SK-N-SH (cell line): ENCODE measurements around the gene LRP1.

Source experiments
- CHD2 ChIP-seq: fragments of 150-350 bp; IDR thresholded peaks from 2 replicates; pipeline ENCODE4 v1.6.1; 2018; ENCODE audit warnings: low read length; ENCODE audit not compliant: partially characterized antibody
- EP300 ChIP-seq, 2 experiments: IDR thresholded peaks; 2 replicates each; pipeline versions ENCODE4 v1.4.0 to v1.6.1; 2012; ENCODE audit warnings: borderline replicate concordance in 1 of 2, low read depth in 1 of 2, low read length in 1 of 2
- FOXM1 ChIP-seq: IDR thresholded peaks from 2 replicates; pipeline ENCODE4 v1.4.0; 2012; ENCODE audit warnings: low read depth, mild to moderate bottlenecking
- POLR2AphosphoS5 ChIP-seq: IDR thresholded peaks from 2 replicates; pipeline ENCODE4 v1.6.1; 2012; ENCODE audit warnings: low read depth, low read length
- RAD21 ChIP-seq: IDR thresholded peaks from 2 replicates; pipeline ENCODE4 v1.6.1; 2012; ENCODE audit warnings: mild to moderate bottlenecking, low read length
- REST ChIP-seq: IDR thresholded peaks from 2 replicates; pipeline ENCODE4 v1.6.1; 2012; ENCODE audit warnings: mild to moderate bottlenecking, low read depth, low read length, moderate library complexity
- RXRA ChIP-seq: IDR thresholded peaks from 2 replicates; pipeline ENCODE4 v1.4.0; 2012; ENCODE audit warnings: low read depth, mild to moderate bottlenecking, borderline replicate concordance
- SMC3 ChIP-seq: IDR thresholded peaks from 2 replicates; pipeline ENCODE4 v1.6.1; 2012; ENCODE audit warnings: low read depth, low read length, improper control_type of control experiment
- YY1 ChIP-seq: IDR thresholded peaks from 2 replicates; pipeline ENCODE4 v1.4.0; 2012; ENCODE audit warnings: low read depth, mild to moderate bottlenecking
- TF ChIP-seq, protein P1 (sequence below): fragments of 200-600 bp; sonication (generic); IDR thresholded peaks from 2 replicates; pipeline ENCODE4 v1.6.1; 2017; ENCODE audit warnings: antibody characterized with exemption, mild to moderate bottlenecking, moderate library complexity
- TF ChIP-seq, protein P2 (sequence below): IDR thresholded peaks from 2 replicates; pipeline ENCODE4; 2012
- TF ChIP-seq, protein P3 (sequence below): fragments of 150-350 bp; IDR thresholded peaks from 2 replicates; pipeline ENCODE4 v1.6.1; 2016; ENCODE audit warnings: mild to moderate bottlenecking, low read depth, low read length
- TF ChIP-seq, protein P4 (sequence below): IDR thresholded peaks from 2 replicates; pipeline ENCODE4 v1.4.0; 2012; ENCODE audit warnings: low read depth, borderline replicate concordance

DNA sequence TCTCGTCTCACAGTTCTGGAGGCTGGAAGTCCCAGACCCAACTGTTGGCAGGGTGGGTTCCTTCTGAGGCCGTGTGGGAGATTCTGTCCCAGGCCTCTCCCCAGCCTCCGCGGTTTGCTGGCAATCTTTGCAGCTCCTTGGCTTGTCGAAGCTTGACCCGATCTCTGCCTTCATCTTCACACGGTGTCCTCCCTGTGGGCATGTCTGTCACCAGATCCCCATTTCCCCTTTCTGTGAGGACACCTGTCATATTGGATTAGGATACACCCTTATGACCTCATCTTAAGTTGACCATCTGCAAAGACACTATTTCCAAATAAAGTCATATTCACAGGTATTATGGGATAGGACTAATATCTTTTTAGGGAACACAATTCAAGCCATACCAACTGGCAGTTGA lies 41.7 kb downstream of the LRP1 start:
- TF ChIP-seq, protein P1, sequence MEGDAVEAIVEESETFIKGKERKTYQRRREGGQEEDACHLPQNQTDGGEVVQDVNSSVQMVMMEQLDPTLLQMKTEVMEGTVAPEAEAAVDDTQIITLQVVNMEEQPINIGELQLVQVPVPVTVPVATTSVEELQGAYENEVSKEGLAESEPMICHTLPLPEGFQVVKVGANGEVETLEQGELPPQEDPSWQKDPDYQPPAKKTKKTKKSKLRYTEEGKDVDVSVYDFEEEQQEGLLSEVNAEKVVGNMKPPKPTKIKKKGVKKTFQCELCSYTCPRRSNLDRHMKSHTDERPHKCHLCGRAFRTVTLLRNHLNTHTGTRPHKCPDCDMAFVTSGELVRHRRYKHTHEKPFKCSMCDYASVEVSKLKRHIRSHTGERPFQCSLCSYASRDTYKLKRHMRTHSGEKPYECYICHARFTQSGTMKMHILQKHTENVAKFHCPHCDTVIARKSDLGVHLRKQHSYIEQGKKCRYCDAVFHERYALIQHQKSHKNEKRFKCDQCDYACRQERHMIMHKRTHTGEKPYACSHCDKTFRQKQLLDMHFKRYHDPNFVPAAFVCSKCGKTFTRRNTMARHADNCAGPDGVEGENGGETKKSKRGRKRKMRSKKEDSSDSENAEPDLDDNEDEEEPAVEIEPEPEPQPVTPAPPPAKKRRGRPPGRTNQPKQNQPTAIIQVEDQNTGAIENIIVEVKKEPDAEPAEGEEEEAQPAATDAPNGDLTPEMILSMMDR: no peak
- TF ChIP-seq CHD2 (no peak), RAD21 (no peak), RXRA (no peak), REST (no peak), EP300 (IDR thresholded peaks at IDR 0.05; ENCODE audit: borderline replicate concordance in 1 of 2, low read depth in 1 of 2, low read length in 1 of 2) (no peak), YY1 (no peak), SMC3 (no peak), POLR2AphosphoS5 (no peak), FOXM1 (no peak)
- TF ChIP-seq, protein P2, sequence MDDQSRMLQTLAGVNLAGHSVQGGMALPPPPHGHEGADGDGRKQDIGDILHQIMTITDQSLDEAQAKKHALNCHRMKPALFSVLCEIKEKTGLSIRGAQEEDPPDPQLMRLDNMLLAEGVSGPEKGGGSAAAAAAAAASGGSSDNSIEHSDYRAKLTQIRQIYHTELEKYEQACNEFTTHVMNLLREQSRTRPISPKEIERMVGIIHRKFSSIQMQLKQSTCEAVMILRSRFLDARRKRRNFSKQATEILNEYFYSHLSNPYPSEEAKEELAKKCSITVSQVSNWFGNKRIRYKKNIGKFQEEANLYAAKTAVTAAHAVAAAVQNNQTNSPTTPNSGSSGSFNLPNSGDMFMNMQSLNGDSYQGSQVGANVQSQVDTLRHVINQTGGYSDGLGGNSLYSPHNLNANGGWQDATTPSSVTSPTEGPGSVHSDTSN: no peak
- TF ChIP-seq, protein P3, sequence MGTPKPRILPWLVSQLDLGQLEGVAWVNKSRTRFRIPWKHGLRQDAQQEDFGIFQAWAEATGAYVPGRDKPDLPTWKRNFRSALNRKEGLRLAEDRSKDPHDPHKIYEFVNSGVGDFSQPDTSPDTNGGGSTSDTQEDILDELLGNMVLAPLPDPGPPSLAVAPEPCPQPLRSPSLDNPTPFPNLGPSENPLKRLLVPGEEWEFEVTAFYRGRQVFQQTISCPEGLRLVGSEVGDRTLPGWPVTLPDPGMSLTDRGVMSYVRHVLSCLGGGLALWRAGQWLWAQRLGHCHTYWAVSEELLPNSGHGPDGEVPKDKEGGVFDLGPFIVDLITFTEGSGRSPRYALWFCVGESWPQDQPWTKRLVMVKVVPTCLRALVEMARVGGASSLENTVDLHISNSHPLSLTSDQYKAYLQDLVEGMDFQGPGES: no peak
- TF ChIP-seq, protein P4, sequence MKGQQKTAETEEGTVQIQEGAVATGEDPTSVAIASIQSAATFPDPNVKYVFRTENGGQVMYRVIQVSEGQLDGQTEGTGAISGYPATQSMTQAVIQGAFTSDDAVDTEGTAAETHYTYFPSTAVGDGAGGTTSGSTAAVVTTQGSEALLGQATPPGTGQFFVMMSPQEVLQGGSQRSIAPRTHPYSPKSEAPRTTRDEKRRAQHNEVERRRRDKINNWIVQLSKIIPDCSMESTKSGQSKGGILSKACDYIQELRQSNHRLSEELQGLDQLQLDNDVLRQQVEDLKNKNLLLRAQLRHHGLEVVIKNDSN: no peak
